ENCODE data around the gene TMEM11.

Gene TMEM11

GRCh38 chr17:21191698-21192097 lies 22.3 kb downstream of the TMEM11 start:
- DNase-seq (ENCODE audit: insufficient read length, low spot score) (no peak), FAIRE-seq (no peak)
- TF ChIP-seq, protein P1, sequence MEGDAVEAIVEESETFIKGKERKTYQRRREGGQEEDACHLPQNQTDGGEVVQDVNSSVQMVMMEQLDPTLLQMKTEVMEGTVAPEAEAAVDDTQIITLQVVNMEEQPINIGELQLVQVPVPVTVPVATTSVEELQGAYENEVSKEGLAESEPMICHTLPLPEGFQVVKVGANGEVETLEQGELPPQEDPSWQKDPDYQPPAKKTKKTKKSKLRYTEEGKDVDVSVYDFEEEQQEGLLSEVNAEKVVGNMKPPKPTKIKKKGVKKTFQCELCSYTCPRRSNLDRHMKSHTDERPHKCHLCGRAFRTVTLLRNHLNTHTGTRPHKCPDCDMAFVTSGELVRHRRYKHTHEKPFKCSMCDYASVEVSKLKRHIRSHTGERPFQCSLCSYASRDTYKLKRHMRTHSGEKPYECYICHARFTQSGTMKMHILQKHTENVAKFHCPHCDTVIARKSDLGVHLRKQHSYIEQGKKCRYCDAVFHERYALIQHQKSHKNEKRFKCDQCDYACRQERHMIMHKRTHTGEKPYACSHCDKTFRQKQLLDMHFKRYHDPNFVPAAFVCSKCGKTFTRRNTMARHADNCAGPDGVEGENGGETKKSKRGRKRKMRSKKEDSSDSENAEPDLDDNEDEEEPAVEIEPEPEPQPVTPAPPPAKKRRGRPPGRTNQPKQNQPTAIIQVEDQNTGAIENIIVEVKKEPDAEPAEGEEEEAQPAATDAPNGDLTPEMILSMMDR (IDR thresholded peaks at IDR 0.05; ENCODE audit: insufficient read depth, missing control alignments), result no peak

GRCh38 chr17:21190078-21190477 lies 23.9 kb downstream of the TMEM11 start:
- FAIRE-seq (no peak), DNase-seq (ENCODE audit: insufficient read length, low spot score) (no peak)
- TF ChIP-seq, protein P1 (IDR thresholded peaks at IDR 0.05; ENCODE audit: insufficient read depth, missing control alignments), result no peak

GRCh38 chr17:21189361-21189760 lies 24.6 kb downstream of the TMEM11 start:
- DNase-seq (ENCODE audit: insufficient read length, low spot score) (no peak), FAIRE-seq (no peak)
- TF ChIP-seq, protein P1 (IDR thresholded peaks at IDR 0.05; ENCODE audit: insufficient read depth, missing control alignments), result no peak

GRCh38 chr17:21186399-21187187 lies 27.4 kb downstream of the TMEM11 start:
- FAIRE-seq, result no peak
- TF ChIP-seq, protein P1 (IDR thresholded peaks at IDR 0.05; ENCODE audit: insufficient read depth, missing control alignments), result no peak
- no peak for DNase-seq (ENCODE audit: insufficient read length, low spot score)

DNA sequence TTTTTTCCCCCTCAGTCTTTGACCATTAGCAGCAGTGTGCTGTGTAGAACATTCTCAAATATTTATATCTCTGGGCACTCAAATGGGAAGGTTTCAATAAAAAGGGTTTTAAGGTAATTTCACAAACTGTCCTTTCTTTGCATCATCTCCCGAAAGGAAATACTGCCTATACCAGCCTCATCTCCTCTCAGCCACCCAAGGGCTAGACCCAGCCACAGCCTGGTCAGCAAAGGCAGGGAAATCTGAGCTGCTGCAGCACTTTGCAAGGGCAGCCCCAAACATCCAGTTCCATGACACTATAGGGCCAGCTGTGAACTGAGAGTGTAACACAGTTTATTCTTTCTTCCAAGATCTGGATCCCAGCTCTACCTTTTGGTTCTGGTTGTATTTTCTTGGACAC lies 28.9 kb downstream of the TMEM11 start:
- FAIRE-seq (no peak), DNase-seq (ENCODE audit: insufficient read length, low spot score) (no peak)
- TF ChIP-seq, protein P1 (IDR thresholded peaks at IDR 0.05; ENCODE audit: insufficient read depth, missing control alignments), result no peak

GRCh38 chr17:21184570-21184969 lies 29.4 kb downstream of the TMEM11 start:
- no peak for DNase-seq (ENCODE audit: insufficient read length, low spot score)
- FAIRE-seq, result no peak
- TF ChIP-seq, protein P1 (IDR thresholded peaks at IDR 0.05; ENCODE audit: insufficient read depth, missing control alignments), result no peak

- TF ChIP-seq, protein P1 (IDR thresholded peaks at IDR 0.05; ENCODE audit: insufficient read depth, missing control alignments), result no peak
- DNase-seq (ENCODE audit: insufficient read length, low spot score), result no peak
- FAIRE-seq, result no peak
Measured at GRCh38 chr17:21183468-21183867, 30.5 kb downstream of the TMEM11 start.
